GM23248 (cell line): ENCODE data around the gene CGNL1.

Experiments
- EZH2 ChIP-seq: fragments of 200-600 bp; sonication (generic); IDR thresholded peaks from 2 replicates; pipeline ENCODE4 v1.6.1; 2018; ENCODE audit warnings: antibody characterized with exemption, mild to moderate bottlenecking; ENCODE audit not compliant: insufficient read depth, poor library complexity, severe bottlenecking
- EZH2phosphoT487 ChIP-seq: fragments of 200-600 bp; sonication (generic); IDR thresholded peaks from 2 replicates; pipeline ENCODE4 v1.6.1; 2018; ENCODE audit warnings: antibody characterized with exemption, moderate library complexity, mild to moderate bottlenecking, low read depth; ENCODE audit not compliant: insufficient read depth

DNA sequence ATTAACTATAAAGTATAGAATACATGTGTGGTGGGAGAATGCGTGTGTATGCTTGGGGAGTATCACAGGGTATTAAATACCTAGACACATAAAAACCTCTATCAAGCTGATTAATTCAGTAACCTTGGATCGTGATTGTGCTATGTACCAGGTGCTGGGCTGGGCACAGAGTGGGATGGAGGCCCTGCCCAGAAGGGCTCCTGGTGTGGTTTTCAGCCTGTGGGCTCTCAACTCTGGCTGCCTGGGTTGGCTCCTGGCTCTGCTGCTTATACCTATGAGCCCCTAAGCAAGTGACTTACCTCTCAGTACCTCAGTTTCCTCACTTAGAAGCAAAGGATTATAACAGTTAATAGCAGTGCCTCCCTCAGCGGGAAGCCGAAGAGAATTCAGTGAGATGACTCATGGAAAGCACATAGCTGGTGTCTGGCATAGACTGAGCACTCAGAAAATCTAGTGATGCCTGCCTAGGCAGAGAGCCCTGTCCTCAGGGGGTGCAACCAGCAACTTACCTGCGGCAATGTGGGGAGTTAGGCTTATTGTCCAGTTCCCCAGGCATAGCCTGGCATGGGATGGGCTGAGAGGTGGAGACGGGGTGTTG, 124.8 kb downstream of the CGNL1 start:
- no peak for TF ChIP-seq EZH2
- TF ChIP-seq EZH2phosphoT487: no peak
